AG09319 (cell line): ENCODE measurements around the gene ZNF107.
"Not testable (repeated sequence)": the region's sequence is repeated elsewhere in the genome, so short reads cannot be mapped to it uniquely, and the experiment has no call there.

Source experiments
- DNase-seq: peaks from one replicate; pipeline ENCODE4 v3.0.0-alpha.2; 2010; ENCODE audit warnings: low read depth; ENCODE audit errors: extremely low read depth
- CTCF ChIP-seq: IDR thresholded peaks from 2 replicates; pipeline ENCODE4 v1.5.1; 2011; ENCODE audit warnings: low read depth, mild to moderate bottlenecking, inconsistent platforms, low read length, moderate library complexity

ZNF107 gene

GRCh38 chr7:64643566-64643965 is 22.4 kb upstream of the ZNF107 start:
- DNase-seq = no peak
- no peak for TF ChIP-seq CTCF

DNA sequence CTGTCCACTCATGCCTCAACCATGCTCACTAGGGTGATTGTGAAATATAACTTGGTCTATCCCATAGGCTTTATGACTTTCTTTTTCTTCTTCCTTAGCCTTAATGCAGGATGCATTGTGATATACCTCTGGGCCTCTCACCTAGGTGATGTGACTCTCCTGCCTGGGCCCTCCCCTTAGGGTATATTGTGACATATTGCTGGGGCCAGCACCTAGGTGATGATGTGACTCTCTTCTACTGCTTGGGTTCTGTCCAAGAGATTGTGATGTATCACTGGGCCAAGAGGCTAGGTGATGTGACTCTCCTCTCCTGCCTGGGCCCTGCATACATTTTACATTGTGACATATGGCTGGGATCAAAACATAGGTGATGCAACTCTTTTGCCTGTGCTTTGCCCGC is 14.7 kb upstream of the ZNF107 start:
- no peak for DNase-seq
- no peak for TF ChIP-seq CTCF

DNA sequence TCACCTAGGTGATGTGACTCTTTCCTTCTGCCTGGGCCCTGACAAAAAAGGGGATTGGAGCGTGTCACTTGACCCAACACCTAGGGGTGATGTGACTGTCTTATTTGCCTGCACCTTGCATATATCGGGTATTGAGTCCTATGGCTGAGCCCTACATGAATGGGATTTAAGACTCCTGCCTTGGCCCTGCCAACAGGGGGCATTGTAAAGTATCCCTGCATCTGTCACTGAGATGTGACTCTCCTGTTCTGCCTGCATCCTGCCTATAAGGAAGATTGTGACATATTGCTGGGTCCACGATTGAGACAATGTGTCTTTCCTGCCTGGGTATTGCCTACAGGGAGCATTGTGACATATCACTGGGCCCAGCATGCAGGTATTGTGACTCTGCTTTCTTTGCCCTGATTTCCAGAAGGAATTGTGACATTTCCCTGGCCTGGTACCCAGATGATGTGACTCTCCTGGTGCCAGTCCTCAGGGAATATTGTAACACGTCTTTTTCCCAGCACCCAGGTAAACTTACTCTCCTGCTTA is 14.2 kb upstream of the ZNF107 start:
- TF ChIP-seq CTCF = no peak

DNA sequence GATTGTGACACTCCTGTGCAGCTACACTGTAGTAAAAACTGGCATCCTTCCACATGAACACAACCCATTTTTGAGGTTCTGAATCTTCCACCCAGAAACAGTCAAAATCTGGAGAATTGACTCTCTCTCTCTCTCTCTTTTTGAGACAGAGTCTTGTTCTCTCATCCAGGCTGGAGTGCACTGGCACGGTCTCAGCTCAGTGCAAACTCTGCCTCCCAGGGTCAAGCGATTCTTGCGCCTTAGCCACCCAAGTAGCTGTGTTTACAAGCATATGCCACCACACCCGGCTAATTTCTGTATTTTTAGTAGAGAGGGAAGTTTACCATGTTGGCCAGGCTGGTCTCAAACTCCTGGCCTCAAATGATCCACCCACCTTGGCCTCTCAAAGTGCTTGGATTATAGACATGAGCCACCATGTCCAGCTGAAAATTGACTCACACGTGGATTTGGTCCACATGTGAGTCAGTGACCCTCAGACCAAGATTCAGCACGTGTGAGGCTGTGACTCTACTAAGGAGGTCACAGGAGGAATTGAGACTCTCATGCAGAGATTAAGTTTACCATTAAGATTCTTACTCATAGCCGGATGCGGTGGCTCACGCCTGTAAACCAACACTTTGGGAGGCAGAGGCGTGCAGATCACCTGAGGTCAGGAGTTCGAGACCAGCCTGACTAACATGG is 12.1 kb upstream of the ZNF107 start:
- no peak for TF ChIP-seq CTCF

More for the DNA sequence above, 14.2 kb upstream of the ZNF107 start:
- no peak for DNase-seq

GRCh38 chr7:64654796-64655548 is 11.0 kb upstream of the ZNF107 start:
- no peak for TF ChIP-seq CTCF
- no peak for DNase-seq

More for the DNA sequence above, 12.1 kb upstream of the ZNF107 start:
- no peak for DNase-seq

DNA sequence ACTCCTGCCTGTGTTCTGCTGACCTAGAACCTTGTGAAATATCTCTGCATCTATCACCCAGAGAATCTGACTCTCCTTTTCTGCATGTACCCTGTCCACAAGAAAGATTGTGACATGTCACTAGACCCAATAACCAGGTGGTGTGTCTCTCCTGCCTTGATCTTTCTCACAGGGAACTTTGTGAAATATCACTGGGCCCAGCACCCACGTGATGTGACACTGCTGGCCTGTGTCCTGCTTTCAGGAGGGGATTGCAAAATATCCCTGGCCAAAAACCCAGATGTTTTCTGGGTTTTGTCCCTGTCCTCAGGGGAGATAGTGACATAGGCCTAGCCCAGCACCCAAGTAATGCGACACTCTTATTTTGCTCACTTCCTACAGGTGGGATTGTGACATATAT is 10.1 kb upstream of the ZNF107 start:
- DNase-seq = no peak
- TF ChIP-seq CTCF = no peak

DNA sequence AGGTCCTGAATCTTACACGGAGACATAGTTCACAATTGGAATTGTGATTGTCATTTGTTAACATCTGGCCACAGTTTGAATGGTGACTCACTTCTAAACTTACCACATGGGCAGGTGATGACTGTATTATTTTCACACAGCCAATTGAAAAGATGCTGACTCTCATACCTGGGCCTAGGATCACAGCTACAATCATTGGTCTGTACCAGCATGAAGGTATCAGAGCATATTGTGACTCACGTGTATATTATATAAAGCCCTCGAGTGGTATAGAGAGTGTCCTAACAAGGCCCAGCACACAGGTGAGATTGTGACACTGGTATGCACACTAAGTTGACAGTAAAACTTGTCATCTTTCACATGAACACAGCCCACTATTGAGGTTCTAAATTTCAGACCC is 9.4 kb upstream of the ZNF107 start:
- no peak for TF ChIP-seq CTCF
- no peak for DNase-seq

GRCh38 chr7:64662091-64662490 is 3.8 kb upstream of the ZNF107 start:
- DNase-seq = not testable (repeated sequence)
